GM21515 (cell line): ENCODE data around the gene ASB9.
"Not testable (repeated sequence)": the region's sequence is repeated elsewhere in the genome, so short reads cannot be mapped to it uniquely, and the experiment has no call there.

Experiments
- ATAC-seq: cut with Tn5 transposase; IDR thresholded peaks from one replicate; pipeline ENCODE4 v1.9.1; 2021; ENCODE audit not compliant: unreplicated experiment

The ASB9 gene

GRCh38 chrX:15242899-15243555, 26.9 kb downstream of the ASB9 start:
- no peak for ATAC-seq

- ATAC-seq: no peak
Observed at GRCh38 chrX:15241301-15241700, 28.6 kb downstream of the ASB9 start.

DNA sequence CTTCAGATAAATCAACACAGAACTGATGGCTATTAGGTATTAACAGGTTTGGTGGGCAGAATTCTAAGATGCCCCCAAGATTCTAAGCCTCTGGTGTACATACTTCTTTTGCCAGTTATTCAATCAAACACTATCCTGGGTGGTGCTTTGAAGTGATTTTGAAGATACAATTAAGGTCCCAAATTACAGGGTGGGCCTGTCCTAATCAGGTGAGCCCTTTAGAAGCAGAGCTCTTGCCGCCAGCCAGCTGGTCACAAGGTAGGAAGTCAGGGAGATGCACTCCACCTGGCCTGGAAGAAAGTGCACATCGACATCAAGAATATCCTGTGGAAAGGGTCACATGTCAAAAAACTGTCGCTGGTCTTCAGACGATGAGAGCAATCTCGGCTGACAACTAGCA, 29.5 kb downstream of the ASB9 start:
- no peak for ATAC-seq

DNA sequence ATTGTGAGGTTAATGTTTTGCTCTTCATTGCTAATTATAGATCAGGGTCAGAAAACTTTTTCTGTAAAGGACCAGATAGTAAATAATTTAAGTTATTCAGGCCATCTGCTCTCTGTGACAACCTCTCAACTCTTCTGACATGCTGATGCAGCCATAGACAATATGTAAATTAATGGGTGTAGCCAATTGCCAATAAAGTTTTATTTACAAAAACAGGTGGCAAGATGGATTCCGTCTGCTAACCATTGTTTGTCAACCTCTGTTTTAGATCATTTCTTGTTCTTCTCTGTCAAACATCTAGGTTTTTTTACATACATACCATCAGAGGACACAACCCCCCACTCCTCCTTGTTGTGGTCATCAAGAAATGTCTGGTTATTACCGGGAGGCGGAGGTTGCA, 33.7 kb downstream of the ASB9 start:
- no peak for ATAC-seq

- ATAC-seq: no peak
Observed at GRCh38 chrX:15235001-15235400, 34.9 kb downstream of the ASB9 start.

DNA sequence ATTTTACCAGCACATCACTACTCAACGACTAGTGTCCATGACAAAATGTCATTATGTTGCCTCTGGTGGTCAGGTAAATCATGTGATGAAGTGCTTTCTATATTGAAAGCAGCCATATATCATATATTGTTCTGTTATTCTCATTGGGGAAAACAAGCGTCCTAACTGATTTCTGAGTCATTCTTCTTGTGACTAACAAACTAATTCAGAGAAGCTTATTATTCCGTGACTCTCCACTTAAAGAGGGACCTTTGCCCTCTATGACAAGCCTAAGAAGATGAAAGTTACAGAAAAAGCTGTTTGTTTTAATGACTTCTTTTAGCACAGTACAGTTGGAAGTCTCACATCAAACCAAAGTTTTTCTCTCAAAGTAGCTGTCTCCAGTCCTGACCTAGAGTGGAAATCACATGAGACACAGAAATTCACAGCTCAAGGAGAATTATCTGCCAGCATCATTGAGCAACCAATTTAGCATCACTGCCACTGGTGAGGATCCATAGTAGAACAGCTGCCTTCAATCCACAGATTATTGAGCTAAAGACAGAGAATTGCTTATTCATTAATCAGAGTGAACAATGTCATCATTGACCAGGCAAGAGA, 36.4 kb downstream of the ASB9 start:
- ATAC-seq: no peak

- no peak for ATAC-seq
Observed at GRCh38 chrX:15224747-15225146, 45.1 kb downstream of the ASB9 start.

DNA sequence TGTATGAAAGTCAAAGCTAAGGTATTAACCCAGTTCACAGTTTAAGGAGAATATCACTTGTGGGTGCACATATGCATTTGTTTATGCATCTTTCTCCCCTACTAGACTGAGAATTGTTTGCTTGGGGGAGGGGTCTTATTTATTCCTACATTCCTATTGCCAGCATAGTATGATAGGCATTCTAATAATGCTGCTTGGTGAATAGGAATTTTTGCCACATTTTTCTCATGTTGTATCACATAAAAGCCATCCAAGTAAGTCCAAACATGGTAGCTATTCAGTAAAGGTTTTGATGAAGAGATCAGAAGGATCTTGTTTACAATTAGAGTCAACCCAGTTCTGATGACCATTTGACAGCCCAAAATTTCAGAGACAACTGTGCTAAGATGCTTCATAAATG, 48.6 kb downstream of the ASB9 start:
- ATAC-seq: no peak

DNA sequence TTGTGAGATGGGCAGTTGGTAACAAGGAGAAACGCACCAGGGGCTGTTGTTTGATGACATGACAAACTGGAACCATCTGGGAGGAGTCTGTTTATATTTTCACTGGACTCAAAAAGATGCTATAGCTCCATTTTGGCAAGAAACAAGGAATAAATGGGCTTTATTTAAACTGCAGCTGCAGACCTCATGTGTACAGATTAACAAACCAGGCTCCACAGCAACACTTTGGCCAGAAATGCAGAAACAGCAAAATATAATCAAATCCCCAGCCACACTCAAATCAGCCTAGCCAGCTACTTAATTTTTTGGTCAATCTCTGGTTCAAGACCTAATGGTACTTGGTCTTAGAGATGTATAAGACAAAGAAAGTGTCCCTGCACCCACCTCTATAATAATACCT, 52.7 kb downstream of the ASB9 start:
- no peak for ATAC-seq

DNA sequence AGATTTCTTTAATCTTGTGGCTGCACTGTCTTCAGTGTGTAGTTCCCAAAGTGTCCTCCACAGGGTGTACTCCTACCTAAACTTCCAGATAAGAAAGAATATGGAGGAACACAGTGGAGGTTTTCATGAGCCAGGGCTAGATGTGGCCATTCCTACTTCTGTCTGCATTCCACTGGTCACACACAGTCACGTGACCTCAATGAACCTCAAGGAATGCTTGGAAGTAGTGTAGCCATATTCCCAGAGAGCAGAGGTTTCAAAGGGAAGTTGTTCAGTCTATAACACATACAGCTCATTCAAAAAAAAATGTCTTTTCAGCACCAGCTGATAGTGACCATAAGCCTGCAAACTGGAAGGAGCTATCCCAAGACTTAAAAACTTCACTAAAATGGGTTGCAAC, 53.6 kb downstream of the ASB9 start:
- no peak for ATAC-seq

DNA sequence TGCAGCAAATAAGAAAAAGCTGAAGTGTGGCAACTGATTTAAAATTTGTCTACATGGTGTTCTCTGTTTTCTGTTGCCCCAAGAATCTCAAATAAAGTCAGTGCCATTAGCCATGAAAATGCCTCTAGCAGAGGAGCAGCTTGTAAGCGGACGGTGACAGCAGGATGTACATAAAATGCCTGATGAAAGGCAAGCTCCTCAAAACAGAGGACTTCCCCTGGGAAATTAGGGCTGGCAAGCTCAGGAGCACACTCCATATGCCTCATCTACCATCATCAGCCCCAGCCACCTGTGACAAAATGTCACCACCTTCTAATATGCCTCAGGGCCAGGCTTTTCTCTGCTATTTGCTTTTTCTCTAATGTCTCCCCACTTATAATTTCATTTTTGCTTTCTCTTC, 54.5 kb downstream of the ASB9 start:
- no peak for ATAC-seq

DNA sequence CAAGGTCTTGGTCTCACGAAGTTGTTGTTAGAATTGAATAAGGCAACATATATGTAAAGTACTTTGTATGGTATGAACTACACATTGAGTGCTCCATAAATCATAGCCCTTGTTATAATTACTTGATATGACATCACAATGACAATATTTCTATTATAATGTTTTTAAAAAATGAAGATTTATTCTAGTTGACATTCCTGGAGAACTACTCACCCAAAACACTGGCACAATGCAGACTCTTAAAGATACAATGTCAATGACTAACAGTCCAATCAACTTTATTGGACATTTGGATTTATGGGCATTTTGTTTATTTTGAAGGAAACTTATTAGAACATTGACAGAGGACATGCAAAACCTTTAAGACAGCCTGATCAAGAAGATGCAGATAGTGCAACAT, 55.3 kb downstream of the ASB9 start:
- ATAC-seq: no peak

GRCh38 chrX:15209096-15209495, 60.8 kb downstream of the ASB9 start:
- ATAC-seq: no peak

DNA sequence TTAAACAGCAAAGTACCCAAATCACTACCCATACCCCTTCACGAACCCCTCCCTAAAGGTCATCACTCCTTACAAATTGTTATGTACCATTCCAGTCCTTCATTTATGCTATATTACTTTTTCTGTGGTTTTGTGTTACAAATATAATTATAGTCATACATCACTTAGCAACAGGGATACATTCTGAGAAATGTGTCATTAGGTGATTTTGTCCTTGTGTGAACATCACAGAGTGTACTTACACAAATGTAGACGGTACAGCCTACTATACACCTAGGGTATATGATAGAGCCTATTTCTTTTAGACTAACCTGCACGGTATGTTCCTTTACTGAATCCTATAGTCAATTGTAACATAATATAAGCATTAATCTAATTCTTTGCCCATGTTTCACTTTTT, 61.9 kb downstream of the ASB9 start:
- ATAC-seq: no peak

DNA sequence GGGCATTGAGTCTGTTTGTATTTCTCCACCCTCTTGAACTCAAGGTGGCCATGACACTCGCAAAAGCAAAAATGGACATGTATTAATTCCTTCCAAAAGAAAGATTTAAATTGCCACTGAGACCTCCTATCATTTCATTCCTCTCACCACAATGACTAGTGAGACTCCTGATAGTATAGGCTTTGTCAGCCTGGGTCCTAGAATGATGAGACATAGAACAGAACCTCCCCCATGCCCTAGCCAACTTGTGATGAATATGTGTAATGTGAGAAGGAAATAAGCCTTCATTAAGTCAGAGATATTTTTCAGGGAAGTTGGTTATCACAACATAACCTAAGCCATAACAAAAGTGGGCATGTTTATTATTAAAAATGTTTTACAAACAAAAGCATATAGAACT, 62.5 kb downstream of the ASB9 start:
- no peak for ATAC-seq

- no peak for ATAC-seq
Observed at GRCh38 chrX:15206306-15206705, 63.6 kb downstream of the ASB9 start.

DNA sequence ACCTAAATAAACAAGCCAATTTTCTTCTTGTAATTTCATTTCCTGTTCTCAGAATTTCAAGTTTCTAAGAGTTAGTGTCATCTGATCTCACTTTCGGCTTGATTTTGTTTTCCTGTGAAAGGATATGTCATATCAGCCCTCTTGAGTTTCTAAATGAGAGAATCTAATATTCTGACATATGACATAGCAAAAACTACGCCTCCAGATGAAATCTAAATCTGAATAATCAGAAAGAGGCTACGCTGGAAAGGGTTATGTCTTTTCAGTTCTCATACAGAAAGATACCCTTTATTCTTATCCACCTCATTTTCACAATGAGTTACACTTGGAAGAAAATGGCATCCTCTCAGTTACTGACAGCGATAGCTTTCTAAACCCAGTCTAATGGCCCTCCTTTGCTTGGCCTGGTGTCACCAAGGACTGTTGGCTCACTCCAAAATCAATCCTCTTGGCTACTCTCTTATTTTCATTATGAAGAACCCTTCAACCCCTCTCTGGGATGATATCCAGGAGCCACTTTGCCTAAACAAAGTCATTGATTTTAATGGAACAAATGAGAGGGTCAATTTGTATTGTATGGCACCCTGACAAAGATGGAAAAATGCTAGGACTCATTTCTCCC, 65.6 kb downstream of the ASB9 start:
- peak; percentile 86 for ATAC-seq

DNA sequence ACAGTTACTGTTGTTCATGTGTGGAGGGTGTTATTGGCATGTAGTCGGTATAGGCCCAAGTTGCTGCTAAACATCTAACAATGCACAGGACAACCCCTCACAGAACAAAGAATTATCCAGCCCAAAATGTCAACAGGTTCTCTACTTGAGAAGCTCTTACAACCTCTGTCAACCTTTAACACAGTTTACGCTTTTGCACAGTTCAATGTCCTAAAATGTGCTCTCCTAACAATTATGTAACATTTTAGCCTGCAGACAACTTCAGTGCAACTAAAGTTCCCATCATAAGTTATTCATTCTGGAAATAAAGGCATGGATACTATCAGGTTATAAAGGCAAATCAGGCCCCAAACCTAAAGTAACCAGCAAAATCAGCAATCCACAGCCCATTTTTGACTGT, 66.2 kb downstream of the ASB9 start:
- ATAC-seq: no peak

DNA sequence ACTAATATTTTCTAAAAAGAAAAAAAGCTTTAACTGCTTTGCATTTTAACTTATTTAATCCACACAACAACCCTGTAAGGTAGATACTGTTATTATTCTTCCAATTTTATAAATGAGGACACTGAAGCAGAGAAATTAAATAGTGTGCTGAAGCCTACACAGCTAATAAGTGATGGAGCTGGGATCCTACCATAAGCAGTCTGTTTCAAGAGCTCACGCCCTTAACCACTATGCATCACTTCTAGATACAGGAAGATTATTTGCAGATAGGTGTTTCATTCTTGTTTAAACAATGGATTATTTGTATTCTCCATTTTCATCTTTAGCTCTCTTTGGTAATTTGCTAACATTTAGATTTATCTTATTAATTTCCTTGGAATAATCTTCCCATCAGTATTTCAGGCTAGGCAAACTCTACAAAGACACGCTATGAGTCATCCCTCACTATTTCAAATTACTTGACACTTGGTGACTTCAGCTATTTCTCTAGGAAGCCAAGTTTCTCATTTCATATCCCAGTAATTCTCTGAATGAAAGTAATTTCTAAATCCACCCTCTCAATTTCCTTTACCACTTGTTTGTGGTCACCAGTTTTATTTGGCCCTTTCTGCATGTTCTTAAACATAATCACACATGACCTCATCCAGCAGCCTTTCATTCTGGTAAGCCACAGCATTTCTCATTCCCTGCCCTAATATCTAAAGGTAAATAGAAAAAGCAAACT, 67.3 kb downstream of the ASB9 start:
- ATAC-seq: no peak

DNA sequence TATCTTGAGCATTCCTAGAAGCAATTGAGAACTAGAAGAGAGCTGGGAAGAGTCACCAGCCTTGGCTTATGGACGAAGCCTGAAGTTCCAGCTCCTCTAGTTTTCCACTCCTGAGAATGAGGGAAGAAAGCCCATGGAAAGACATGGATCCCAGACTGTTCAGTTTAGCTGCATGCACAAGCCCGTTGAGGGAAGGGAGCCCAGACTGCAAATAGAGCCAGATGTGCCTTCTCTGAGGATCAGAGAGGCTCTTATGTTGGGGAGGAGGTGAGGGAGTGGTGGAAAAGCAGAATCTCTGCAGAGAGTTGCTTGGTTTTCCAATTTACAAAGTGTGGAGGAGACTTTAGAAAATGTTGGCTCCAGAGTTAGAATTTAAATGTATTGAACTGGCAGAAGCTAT, 69.0 kb downstream of the ASB9 start:
- no peak for ATAC-seq

DNA sequence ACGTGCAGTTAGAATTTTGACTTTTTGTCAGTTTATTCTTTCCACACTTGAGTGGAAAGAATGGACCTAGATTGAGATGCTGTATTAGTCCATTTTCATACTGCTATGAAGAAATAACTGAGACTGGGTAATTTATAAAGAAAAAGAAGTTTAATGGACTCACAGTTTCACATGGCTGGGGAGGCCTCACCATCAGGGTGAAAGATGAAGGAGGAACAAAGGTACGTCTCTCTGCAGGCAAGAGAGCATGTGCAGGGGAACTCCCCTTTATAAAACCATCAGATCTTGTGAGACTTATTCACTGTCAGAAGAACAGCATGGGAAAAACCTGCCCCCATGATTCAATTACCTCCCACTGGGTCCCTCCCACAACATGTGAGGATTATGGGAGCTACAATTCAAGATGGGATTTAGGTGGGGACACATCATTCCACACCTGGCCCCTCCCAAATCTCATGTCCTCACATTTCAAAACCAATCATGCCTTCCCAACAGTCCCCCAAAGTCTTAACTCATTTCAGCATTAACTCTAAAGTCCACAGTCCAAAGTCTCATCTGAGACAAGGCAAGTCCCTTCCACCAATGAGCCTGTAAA, 71.2 kb downstream of the ASB9 start:
- not testable (repeated sequence) for ATAC-seq

- no peak for ATAC-seq
Observed at GRCh38 chrX:15194146-15194545, 75.7 kb downstream of the ASB9 start.
